GM18870 (cell line): ENCODE data around the gene CDK11B.

ENCODE experiments used
- ATAC-seq: cut with Tn5 transposase; IDR thresholded peaks from one replicate; pipeline ENCODE4 v1.9.1; 2021; ENCODE audit warnings: moderate library complexity; ENCODE audit not compliant: unreplicated experiment

CDK11B gene

GRCh38 chr1:1628754-1629429 is 29.9 kb downstream of the CDK11B start:
- ATAC-seq: no peak

- ATAC-seq: no peak
These were observed 30.7 kb downstream of the CDK11B start for GRCh38 chr1:1627829-1628753.

GRCh38 chr1:1627261-1627828 is 31.5 kb downstream of the CDK11B start:
- no peak for ATAC-seq

GRCh38 chr1:1626207-1627141 is 32.3 kb downstream of the CDK11B start:
- ATAC-seq: no peak

- ATAC-seq: no peak
These were observed 33.0 kb downstream of the CDK11B start for GRCh38 chr1:1625824-1626206.

- ATAC-seq: no peak
These were observed 33.4 kb downstream of the CDK11B start for GRCh38 chr1:1625404-1625775.

GRCh38 chr1:1624443-1625403 is 34.1 kb downstream of the CDK11B start:
- ATAC-seq: no peak

- no peak for ATAC-seq
These were observed 35.0 kb downstream of the CDK11B start for GRCh38 chr1:1623631-1624442.

GRCh38 chr1:1623181-1623630 is 35.6 kb downstream of the CDK11B start:
- ATAC-seq: no peak

- no peak for ATAC-seq
These were observed 36.1 kb downstream of the CDK11B start for GRCh38 chr1:1622788-1623094.

GRCh38 chr1:1622010-1622787 is 36.6 kb downstream of the CDK11B start:
- no peak for ATAC-seq

GRCh38 chr1:1621173-1622009 is 37.4 kb downstream of the CDK11B start:
- ATAC-seq: no peak

- ATAC-seq: no peak
These were observed 38.2 kb downstream of the CDK11B start for GRCh38 chr1:1620433-1621139.

- ATAC-seq: no peak
These were observed 38.9 kb downstream of the CDK11B start for GRCh38 chr1:1619917-1620361.

GRCh38 chr1:1618396-1619068 is 40.3 kb downstream of the CDK11B start:
- ATAC-seq: no peak

- no peak for ATAC-seq
These were observed 40.9 kb downstream of the CDK11B start for GRCh38 chr1:1617925-1618324.
